CD4-positive, alpha-beta T cell treated with Interleukin-6 at 100 ng/mL for 8 hours (primary cell): ENCODE data around the gene TARP.
A peak's percentile ranks its signal among the peaks of the same experiment; 100 is the strongest.

Experiments
- DNase-seq: peaks from one replicate; pipeline ENCODE4 v3.0.0-alpha.2; 2020; ENCODE audit warnings: mixed read lengths, low spot score

TARP gene

GRCh38 chr7:38215735-38216670, 57.4 kb downstream of the TARP start:
- peak; percentile 76 for DNase-seq

- DNase-seq = no peak
Observed at GRCh38 chr7:38215115-38215514, 58.3 kb downstream of the TARP start.

- DNase-seq = no peak
Observed at GRCh38 chr7:38211940-38212339, 61.5 kb downstream of the TARP start.

GRCh38 chr7:38211486-38211885, 62.0 kb downstream of the TARP start:
- no peak for DNase-seq
